K562 treated with DMSO at 1 percent for 48 hours (cell line): Measurements from ENCODE around the gene AATF. TPM values are rescaled to one million over a fixed set of nuclear protein-coding genes. Genes with fewer than 3 reads are reported as not detected.

ENCODE experiments used
- total RNA-seq: library from RNA; unstranded; fragments of 300-600 nt; gene quantifications from 2 replicates; pipeline ENCODE4 v1.2.3, GENCODE V29; 2022; ENCODE audit warnings: low replicate concordance; ENCODE audit errors: extremely low read depth

Gene AATF
- total RNA-seq = not detected in 2 replicates

DNA sequence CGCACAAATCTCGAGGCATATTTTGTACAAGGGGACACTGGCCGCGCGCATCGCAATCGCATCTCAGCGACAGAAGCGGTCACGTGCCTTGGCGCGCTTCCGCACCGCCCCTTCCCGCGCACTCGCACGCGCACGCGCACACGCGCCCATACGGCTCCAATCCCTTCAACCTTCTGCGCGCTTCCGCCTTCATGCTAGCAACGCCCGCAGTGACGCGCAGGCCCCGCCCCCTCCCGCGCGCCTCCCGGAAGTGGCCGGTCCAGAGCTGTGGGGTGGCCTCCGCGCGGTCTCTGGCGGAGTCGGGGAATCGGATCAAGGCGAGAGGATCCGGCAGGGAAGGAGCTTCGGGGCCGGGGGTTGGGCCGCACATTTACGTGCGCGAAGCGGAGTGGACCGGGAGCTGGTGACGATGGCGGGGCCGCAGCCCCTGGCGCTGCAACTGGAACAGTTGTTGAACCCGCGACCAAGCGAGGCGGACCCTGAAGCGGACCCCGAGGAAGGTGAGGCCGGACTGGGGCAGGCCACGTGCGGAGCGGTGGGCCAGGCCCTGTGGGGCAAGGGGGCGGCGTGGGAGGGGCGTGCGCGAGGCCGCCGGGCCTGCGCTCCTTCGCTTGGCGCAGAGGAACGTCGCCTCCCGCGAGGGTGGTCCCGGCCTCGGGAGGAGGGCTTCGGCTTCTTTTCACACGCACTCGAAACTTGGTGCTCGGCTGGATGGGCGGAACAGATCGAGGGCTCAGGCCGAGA lies at the start of gene AATF:
Gene AATF (plus strand): TSS at position 238 of the 744 bp plus-strand sequence. CDS start 172 bp downstream, at position 410.

DNA sequence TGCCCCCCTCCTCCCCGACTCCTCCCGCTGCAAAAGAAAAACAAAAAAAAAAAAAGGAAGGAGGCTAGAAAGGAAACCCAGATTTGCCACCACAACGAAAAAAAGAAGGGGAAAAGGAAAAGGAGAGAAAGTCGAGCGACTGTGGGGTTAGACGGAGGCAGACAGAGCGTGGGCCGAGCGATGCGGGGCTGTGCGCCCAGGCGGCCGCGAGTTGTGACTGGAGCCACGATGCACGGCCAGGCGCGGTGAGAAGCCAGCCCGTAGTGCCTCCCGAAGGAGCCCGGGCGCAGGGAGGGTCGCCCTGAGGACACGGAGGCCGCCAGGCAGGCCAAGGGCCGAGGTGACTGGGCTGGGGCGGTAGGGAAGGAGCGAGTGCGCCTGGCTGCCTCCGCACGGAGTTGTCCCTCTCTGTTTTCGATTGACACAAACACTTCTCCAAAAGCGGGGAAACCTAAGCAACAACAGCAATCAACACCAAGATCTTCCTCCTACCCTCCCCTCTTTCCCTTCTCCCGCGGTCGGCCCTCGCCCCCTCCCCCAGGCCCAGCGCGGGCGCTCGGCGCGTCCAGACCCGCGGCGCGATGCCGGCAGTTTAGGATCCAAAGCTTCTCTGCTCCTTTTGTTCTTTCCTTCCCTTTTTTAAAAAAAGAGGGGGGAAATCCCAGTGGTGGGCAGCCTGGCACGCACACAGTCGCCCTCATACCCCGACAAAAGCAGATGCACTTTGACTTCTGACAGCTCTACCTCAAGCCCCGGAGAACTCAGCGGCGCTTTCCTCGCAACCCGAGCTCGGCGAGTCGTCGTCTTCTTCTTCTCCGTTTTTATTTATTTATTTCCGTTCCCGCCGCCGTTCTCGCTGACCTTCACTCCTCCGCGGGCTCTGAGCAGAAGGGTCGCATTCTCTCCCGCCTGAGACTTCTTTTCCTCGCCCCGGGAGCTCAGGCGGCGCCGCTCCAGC lies 11.5 kb upstream of the AATF start, which contains the start of gene LHX1:
Gene LHX1 (plus strand): TSS at position 475 of the 958 bp plus-strand sequence. CDS start 723 bp downstream, outside the sequence.

Other genes with a start within 250 kb of the AATF start
- gene LHX1, start 11.5 kb upstream of the AATF start, total RNA-seq = not detected in 2 replicates